ENCODE measurements around the gene KCNA10. TPM values are rescaled to one million over a fixed set of nuclear protein-coding genes. Genes with fewer than 3 reads are reported as not detected.
A peak's percentile ranks its signal among the peaks of the same experiment; 100 is the strongest.

Gene KCNA10
- total RNA-seq, 1 donor, result not detected

- TF ChIP-seq, protein P1, sequence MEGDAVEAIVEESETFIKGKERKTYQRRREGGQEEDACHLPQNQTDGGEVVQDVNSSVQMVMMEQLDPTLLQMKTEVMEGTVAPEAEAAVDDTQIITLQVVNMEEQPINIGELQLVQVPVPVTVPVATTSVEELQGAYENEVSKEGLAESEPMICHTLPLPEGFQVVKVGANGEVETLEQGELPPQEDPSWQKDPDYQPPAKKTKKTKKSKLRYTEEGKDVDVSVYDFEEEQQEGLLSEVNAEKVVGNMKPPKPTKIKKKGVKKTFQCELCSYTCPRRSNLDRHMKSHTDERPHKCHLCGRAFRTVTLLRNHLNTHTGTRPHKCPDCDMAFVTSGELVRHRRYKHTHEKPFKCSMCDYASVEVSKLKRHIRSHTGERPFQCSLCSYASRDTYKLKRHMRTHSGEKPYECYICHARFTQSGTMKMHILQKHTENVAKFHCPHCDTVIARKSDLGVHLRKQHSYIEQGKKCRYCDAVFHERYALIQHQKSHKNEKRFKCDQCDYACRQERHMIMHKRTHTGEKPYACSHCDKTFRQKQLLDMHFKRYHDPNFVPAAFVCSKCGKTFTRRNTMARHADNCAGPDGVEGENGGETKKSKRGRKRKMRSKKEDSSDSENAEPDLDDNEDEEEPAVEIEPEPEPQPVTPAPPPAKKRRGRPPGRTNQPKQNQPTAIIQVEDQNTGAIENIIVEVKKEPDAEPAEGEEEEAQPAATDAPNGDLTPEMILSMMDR (IDR thresholded peaks at IDR 0.05; ENCODE audit: insufficient read depth, low read length), result no peak
- DNase-seq (ENCODE audit: low read depth), result no peak
- H3K4me3 ChIP-seq (ENCODE audit: low read depth, low read length), result no peak overlapping the region
Observed at GRCh38 chr1:110489406-110489805, 29.6 kb downstream of the KCNA10 start.

- H3K4me3 ChIP-seq (ENCODE audit: low read depth, low read length), result no peak overlapping the region
- TF ChIP-seq, protein P1 (IDR thresholded peaks at IDR 0.05; ENCODE audit: insufficient read depth, low read length), result no peak
- DNase-seq (ENCODE audit: low read depth), result no peak
Observed at GRCh38 chr1:110488867-110489266, 30.1 kb downstream of the KCNA10 start.

- DNase-seq (ENCODE audit: low read depth), result no peak
- TF ChIP-seq, protein P1 (IDR thresholded peaks at IDR 0.05; ENCODE audit: insufficient read depth, low read length), result no peak
- H3K4me3 ChIP-seq (ENCODE audit: low read depth, low read length), result no peak overlapping the region
Observed at GRCh38 chr1:110488161-110488560, 30.8 kb downstream of the KCNA10 start.

DNA sequence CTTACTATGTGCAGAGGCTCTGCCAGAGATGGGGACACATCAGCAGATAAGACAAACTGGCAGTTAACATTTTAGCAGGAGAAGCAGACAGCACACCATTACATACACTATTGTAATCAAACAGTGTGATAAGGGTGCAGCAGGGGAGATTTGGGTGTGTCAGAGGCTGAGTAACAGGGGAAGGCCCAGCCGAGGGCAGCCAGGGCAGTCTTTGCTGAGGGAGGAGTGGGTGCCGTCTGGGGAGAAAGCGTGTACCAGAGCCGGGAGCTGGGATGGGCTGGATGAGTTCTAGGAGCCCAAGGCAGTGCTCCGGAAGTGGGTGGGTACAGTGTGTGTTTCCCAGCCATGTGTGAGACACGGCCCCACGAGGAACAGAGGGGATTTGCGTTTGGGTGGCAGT, 31.2 kb downstream of the KCNA10 start:
- TF ChIP-seq, protein P1 (IDR thresholded peaks at IDR 0.05; ENCODE audit: insufficient read depth, low read length), result no peak
- no peak overlapping the region for H3K4me3 ChIP-seq (ENCODE audit: low read depth, low read length)
- peak; percentile 40 for DNase-seq (ENCODE audit: low read depth)

DNA sequence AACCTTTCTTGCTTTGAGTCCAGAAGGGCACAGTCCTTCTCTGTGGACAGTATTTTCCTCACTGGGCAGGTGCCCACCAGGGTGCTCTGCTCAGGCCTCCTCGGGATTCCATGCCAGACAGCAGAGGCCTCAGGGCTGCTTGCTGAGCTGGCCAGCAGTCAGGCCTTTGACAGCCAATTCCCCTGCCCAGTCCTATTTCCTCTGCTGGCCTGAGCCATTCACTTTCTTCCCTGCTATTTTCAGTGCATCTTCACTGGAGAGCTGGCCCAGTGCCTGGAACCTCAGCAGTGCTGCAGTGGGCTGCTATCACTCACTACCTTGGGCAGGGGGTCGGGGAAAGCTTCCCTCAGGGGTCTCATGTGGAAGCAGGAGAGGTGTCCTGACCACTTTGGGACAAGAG, 33.2 kb downstream of the KCNA10 start:
- DNase-seq (ENCODE audit: low read depth), result no peak
- TF ChIP-seq, protein P1 (IDR thresholded peaks at IDR 0.05; ENCODE audit: insufficient read depth, low read length), result no peak
- no peak overlapping the region for H3K4me3 ChIP-seq (ENCODE audit: low read depth, low read length)

- no peak overlapping the region for H3K4me3 ChIP-seq (ENCODE audit: low read depth, low read length)
- DNase-seq (ENCODE audit: low read depth), result no peak
- TF ChIP-seq, protein P1 (IDR thresholded peaks at IDR 0.05; ENCODE audit: insufficient read depth, low read length), result no peak
Observed at GRCh38 chr1:110484801-110485200, 34.2 kb downstream of the KCNA10 start.

DNA sequence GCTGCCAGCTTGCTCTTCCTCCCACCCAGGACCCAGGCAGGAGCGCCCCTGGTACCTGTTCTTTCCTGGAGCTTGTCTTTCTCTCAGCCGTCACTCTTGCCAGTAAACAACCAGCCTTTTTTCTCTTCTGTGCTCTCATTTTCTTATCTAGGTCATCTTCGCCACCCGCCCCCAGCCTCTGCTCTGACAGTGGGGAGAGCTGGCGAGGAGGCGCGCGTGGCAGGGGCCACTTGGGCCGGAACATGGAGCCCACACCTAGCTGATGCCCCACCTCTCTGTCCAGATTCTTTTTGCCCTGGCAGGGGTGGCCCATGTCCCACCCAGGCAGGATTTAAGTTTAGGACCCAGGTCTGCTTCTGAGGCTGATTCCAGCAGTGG, 35.7 kb downstream of the KCNA10 start:
- TF ChIP-seq, protein P1 (IDR thresholded peaks at IDR 0.05; ENCODE audit: insufficient read depth, low read length), result no peak
- no peak overlapping the region for H3K4me3 ChIP-seq (ENCODE audit: low read depth, low read length)
- no peak for DNase-seq (ENCODE audit: low read depth)

Data from fibroblast of the aortic adventitia (primary cell).